Measurements from ENCODE around the gene SNRNP25. TPM values are rescaled to one million over a fixed set of nuclear protein-coding genes. Genes with fewer than 3 reads are reported as not detected.

The SNRNP25 gene
- total and polyA plus RNA-seq, 2 donors (not counting 1 experiment from before 2014, with no cell fraction given): 25.5 to 32.8 TPM

GRCh38 chr16:106623-107324, 53.1 kb downstream of the SNRNP25 start:
- Histone ChIP-seq H2AFZ (ENCODE audit: insufficient read depth, low read depth, low read length, poor library complexity, severe bottlenecking) (no peak overlapping the region), H4K20me1 (ENCODE audit: control insufficient read depth, insufficient read depth, low read length, poor library complexity, severe bottlenecking) (peaks cover 4% of the 10 kb centered on the region), H3K4me1 (ENCODE audit: control insufficient read depth in 2 of 2, insufficient read depth in 2 of 2, low read length in 2 of 2) (peaks cover 0 to 3% of the 10 kb centered on the region in 2 donors), H3K9ac (ENCODE audit: low read length) (no peak overlapping the region), H3K4me2 (replicated peaks; ENCODE audit: low read depth, low read length, poor library complexity, severe bottlenecking) (no peak overlapping the region), H3K27ac (ENCODE audit: low read length in 2 of 2) (no peak overlapping the region), H3K4me3 (ENCODE audit: control extremely low read depth in 1 of 5, extremely low read depth in 1 of 5, insufficient read depth in 1 of 5, low read depth in 2 of 5, low read length in 4 of 5) (no peak overlapping the region), H3K79me2 (ENCODE audit: control insufficient read depth, insufficient read depth, low read length) (no peaks in the 10 kb centered on the region), H3K36me3 (replicated peaks in 1 of 2; ENCODE audit: control extremely low read depth in 1 of 2, control insufficient read depth in 1 of 2, extremely low read depth in 1 of 2, insufficient read depth in 2 of 2, low read length in 1 of 2) (peaks cover 4 to 24% of the 10 kb centered on the region in 2 experiments), H3K9me3 (ENCODE audit: control extremely low read depth in 1 of 3, control insufficient read depth in 2 of 3, insufficient read depth in 1 of 3, low read length in 2 of 3) (no peaks in the 10 kb centered on the region), H3K27me3 (replicated peaks in 1 of 4; ENCODE audit: control extremely low read depth in 1 of 4, control insufficient read depth in 3 of 4, insufficient read depth in 4 of 4, low read length in 3 of 4) (no peaks in the 10 kb centered on the region)
- CTCF ChIA-PET: interaction anchor here (0.6 to 5.5 kb wide), 39 partner anchors 9 to 393 kb away, joined by 3 to 63 read pairs (median 4); partner anchors contain the start of genes AXIN1, FAM234A, HBQ1 and POLR3K
- peak; percentile 78 for DNase-seq
- Mint-ChIP-seq H3K9me3 (ENCODE audit: insufficient read depth) (no peaks in the 10 kb centered on the region), H3K27ac (no peak overlapping the region), H3K4me1 (peaks cover 3% of the 10 kb centered on the region), H3K27me3 (no peaks in the 10 kb centered on the region), H3K4me3 (no peak overlapping the region)
- no peak for TF ChIP-seq EZH2 (IDR thresholded peaks at IDR 0.05; ENCODE audit: borderline replicate concordance, insufficient read depth, low read depth, low read length, poor library complexity, severe bottlenecking)
- peak; percentile 82 for TF ChIP-seq CTCF (IDR thresholded peaks at IDR 0.05)
- POLR2A ChIA-PET: no interaction called here
- WGBS (ENCODE audit: insufficient coverage): 45% methylated on average over 6 of the region's 6 CpGs
- intact Hi-C loops (cut with micrococcal nuclease): loop anchor here (1.0 kb wide), 2 partner anchors 75 to 256 kb away; no protein-coding TSS in a partner anchor
- peak; percentile 74 for ATAC-seq (ENCODE audit: low read depth)

Small RNA genes lying within 50 kb of the gene (small RNA-seq; reads per million reads assigned to genes)
- gene MIR6859-4 (ENCODE audit: insufficient read length, low read depth, low replicate concordance) (not detected), gene Z69720.2 (ENCODE audit: insufficient read length, low read depth, low replicate concordance) (not detected)

Other genes with a start within 250 kb of the SNRNP25 start
- 28.3 and 34.9 TPM in 2 replicates for gene POLR3K, start 220 bp upstream of the SNRNP25 start, total RNA-seq
- 18.4 and 26.3 TPM in 2 replicates for gene POLR3K, start 220 bp upstream of the SNRNP25 start, polyA plus RNA-seq
- 0.76 and 0.78 TPM in 2 replicates for gene RHBDF1, start 18.8 kb downstream of the SNRNP25 start, total RNA-seq
- gene RHBDF1, start 18.8 kb downstream of the SNRNP25 start, polyA plus RNA-seq: 0.42 and 1.3 TPM in 2 replicates
- gene MPG, start 24.4 kb downstream of the SNRNP25 start, total RNA-seq: 58.3 and 66.4 TPM in 2 replicates
- 39.4 and 59.6 TPM in 2 replicates for gene MPG, start 24.4 kb downstream of the SNRNP25 start, polyA plus RNA-seq
- gene NPRL3, start 84.8 kb downstream of the SNRNP25 start, total RNA-seq: 41.9 and 43.0 TPM in 2 replicates
- gene NPRL3, start 84.8 kb downstream of the SNRNP25 start, polyA plus RNA-seq: 41.3 and 50.2 TPM in 2 replicates
- not detected in 2 replicates for gene HBZ, start 98.8 kb downstream of the SNRNP25 start, total RNA-seq
- not detected in 2 replicates for gene HBZ, start 98.8 kb downstream of the SNRNP25 start, polyA plus RNA-seq
- gene HBM, start 112.2 kb downstream of the SNRNP25 start, total RNA-seq: 0.64 TPM in 1 of 2 replicates, not detected in the other
- gene HBM, start 112.2 kb downstream of the SNRNP25 start, polyA plus RNA-seq: 3.2 TPM in 1 of 2 replicates, not detected in the other
- gene HBA2, start 119.0 kb downstream of the SNRNP25 start, total RNA-seq: 179 and 217 TPM in 2 replicates
- gene HBA2, start 119.0 kb downstream of the SNRNP25 start, polyA plus RNA-seq: 7.9 and 75.6 TPM in 2 replicates
- 261 and 283 TPM in 2 replicates for gene HBA1, start 122.9 kb downstream of the SNRNP25 start, total RNA-seq
- gene HBA1, start 122.9 kb downstream of the SNRNP25 start, polyA plus RNA-seq: 38.5 and 905 TPM in 2 replicates
- not detected in 2 replicates for gene HBQ1, start 126.6 kb downstream of the SNRNP25 start, total RNA-seq
- not detected in 2 replicates for gene HBQ1, start 126.6 kb downstream of the SNRNP25 start, polyA plus RNA-seq
- gene LUC7L, start 175.6 kb downstream of the SNRNP25 start, total RNA-seq: 181 and 191 TPM in 2 replicates
- gene LUC7L, start 175.6 kb downstream of the SNRNP25 start, polyA plus RNA-seq: 148 and 242 TPM in 2 replicates
- 42.9 and 44.5 TPM in 2 replicates for gene FAM234A, start 181.0 kb downstream of the SNRNP25 start, total RNA-seq
- gene FAM234A, start 181.0 kb downstream of the SNRNP25 start, polyA plus RNA-seq: 35.1 and 41.4 TPM in 2 replicates
- not detected in 2 replicates for gene RGS11, start 222.1 kb downstream of the SNRNP25 start, total RNA-seq
- gene RGS11, start 222.1 kb downstream of the SNRNP25 start, polyA plus RNA-seq: 0.12 and 0.39 TPM in 2 replicates
- gene ARHGDIG, start 226.8 kb downstream of the SNRNP25 start, total RNA-seq: 0.64 TPM in 1 of 2 replicates, not detected in the other
- not detected in 2 replicates for gene ARHGDIG, start 226.8 kb downstream of the SNRNP25 start, polyA plus RNA-seq
- not detected in 2 replicates for gene PDIA2, start 229.3 kb downstream of the SNRNP25 start, total RNA-seq
- gene PDIA2, start 229.3 kb downstream of the SNRNP25 start, polyA plus RNA-seq: 0.06 and 0.07 TPM in 2 replicates

Measured in B cell (primary cell).